Measurements from ENCODE around the gene KCTD21.
"Not testable (repeated sequence)": the region's sequence is repeated elsewhere in the genome, so short reads cannot be mapped to it uniquely, and the experiment has no call there.

Gene KCTD21

DNA sequence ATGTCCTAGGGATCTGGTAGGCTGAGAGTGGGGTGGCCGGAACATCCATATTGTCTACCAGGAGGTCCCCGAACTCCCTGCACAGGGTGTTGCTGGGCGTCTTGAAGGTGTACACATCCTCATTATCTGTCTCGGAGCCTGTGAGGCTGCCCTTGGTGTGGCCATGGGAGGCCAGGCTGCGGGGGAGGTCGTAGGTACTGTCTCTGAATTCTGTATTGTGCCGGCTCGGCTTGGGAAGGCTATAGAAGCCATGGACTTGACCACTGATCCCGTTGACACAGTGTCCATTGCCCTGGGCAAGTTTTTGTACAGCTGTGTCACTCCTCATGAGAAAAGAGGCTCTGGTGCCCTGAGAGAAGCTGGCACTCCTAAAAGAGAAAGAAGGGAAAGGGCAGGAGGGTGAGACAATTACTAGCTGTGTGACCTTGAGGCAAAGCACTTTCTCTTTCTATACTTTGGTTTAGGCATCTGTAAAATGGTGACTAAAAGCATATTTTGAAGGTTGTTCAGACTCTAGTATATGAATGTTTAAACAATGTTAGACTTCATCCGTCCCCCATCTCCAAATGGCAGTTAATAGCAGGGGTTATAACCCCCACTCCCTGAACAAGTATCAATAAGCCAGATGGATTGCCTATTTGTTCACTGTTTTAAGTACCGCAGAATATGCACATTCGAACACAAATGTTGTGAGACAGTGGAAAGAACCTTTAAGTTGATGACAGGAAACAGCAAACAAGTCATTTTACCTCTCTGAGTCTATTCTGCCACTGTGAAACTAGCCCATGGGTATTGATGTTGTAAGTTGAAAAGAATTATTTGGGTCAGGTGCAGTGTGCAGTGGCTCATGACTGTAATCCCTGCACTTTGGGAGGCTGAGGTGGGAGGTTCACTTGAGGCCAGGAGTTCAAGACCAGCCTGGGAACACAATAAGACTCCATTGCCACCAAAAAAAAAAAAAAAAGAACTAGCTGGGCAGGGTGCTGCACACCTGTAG, 38.6 kb upstream of the KCTD21 start:
- H3K27ac ChIP-seq (ENCODE audit: low read depth, low read length) = no peak overlapping the region
- 95% methylated on average over 12 of the region's 12 CpGs for WGBS
- H3K9me3 ChIP-seq (ENCODE audit: insufficient read depth, low read depth, low read length) = no peaks in the 10 kb centered on the region
- H3K27me3 ChIP-seq (ENCODE audit: insufficient read depth, low read length) = no peaks in the 10 kb centered on the region
- no peak overlapping the region for H3K4me3 ChIP-seq (ENCODE audit: low read length)
- H3K9ac ChIP-seq (ENCODE audit: low read depth, low read length) = no peak overlapping the region
- no peaks in the 10 kb centered on the region for H3K4me1 ChIP-seq (ENCODE audit: insufficient read depth, low read length)
- H3K36me3 ChIP-seq (ENCODE audit: insufficient read depth, low read length) = peaks cover 19% of the 10 kb centered on the region; the same call in 1 of the 2 replicates

DNA sequence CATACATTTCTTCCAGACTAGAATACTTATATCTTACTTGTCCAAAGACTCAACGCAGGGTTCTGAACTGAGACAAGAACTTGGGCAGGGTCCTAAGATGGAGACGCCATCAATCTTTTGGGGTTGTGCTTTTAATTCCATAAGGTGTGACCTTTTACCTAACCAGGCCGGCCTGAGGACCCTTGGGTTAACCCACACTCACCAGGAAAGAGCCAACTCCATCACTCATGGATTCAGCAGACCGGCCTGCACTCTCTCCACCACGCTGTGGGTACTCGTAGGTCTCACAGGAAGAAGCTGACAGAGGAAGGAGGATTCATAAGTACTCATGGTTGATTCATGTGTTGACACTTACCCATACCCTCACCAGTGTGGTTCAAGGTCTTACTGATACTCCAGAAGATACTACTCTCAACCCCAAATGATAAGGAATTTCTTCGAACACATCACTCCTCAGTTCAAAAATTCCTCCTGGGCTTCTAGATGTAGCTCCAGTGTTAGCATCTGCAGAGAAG, 36.5 kb upstream of the KCTD21 start:
- H3K36me3 ChIP-seq (ENCODE audit: insufficient read depth, low read length) = peaks cover 38% of the 10 kb centered on the region
- H3K4me3 ChIP-seq (ENCODE audit: low read length) = no peak overlapping the region
- no peaks in the 10 kb centered on the region for H3K9me3 ChIP-seq (ENCODE audit: insufficient read depth, low read depth, low read length)
- no peak overlapping the region for H3K9ac ChIP-seq (ENCODE audit: low read depth, low read length)
- no peaks in the 10 kb centered on the region for H3K4me1 ChIP-seq (ENCODE audit: insufficient read depth, low read length)
- no peak overlapping the region for H3K27ac ChIP-seq (ENCODE audit: low read depth, low read length)
- 90% methylated on average over 7 of the region's 7 CpGs for WGBS
- H3K27me3 ChIP-seq (ENCODE audit: insufficient read depth, low read length) = no peaks in the 10 kb centered on the region

DNA sequence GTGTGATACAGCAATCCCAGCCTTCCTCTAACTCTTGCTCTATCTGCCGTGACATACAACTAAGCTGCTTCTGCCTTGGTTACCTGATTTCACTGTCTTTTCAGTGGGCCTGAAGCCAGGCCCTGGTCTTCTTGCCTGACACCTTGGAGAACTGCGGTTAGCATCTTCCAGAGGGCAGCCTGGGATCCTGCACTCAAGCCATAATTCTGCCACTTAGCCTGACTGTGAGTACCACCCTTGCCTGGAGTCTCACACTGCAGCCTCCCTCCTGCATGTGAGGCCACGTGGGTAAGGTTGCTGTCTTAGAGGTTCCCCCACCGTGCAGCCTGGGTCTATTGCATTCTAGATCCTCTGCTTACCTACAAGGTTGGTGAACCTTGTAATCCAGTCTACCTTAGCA, 36.1 kb upstream of the KCTD21 start:
- Histone ChIP-seq H3K36me3 (ENCODE audit: insufficient read depth, low read length) (peaks cover 42% of the 10 kb centered on the region), H3K27me3 (ENCODE audit: insufficient read depth, low read length) (no peaks in the 10 kb centered on the region), H3K9me3 (ENCODE audit: insufficient read depth, low read depth, low read length) (no peaks in the 10 kb centered on the region), H3K9ac (ENCODE audit: low read depth, low read length) (no peak overlapping the region), H3K27ac (ENCODE audit: low read depth, low read length) (no peak overlapping the region), H3K4me3 (ENCODE audit: low read length) (no peak overlapping the region), H3K4me1 (ENCODE audit: insufficient read depth, low read length) (no peaks in the 10 kb centered on the region)
- 93% methylated on average over 4 of the region's 4 CpGs for WGBS

DNA sequence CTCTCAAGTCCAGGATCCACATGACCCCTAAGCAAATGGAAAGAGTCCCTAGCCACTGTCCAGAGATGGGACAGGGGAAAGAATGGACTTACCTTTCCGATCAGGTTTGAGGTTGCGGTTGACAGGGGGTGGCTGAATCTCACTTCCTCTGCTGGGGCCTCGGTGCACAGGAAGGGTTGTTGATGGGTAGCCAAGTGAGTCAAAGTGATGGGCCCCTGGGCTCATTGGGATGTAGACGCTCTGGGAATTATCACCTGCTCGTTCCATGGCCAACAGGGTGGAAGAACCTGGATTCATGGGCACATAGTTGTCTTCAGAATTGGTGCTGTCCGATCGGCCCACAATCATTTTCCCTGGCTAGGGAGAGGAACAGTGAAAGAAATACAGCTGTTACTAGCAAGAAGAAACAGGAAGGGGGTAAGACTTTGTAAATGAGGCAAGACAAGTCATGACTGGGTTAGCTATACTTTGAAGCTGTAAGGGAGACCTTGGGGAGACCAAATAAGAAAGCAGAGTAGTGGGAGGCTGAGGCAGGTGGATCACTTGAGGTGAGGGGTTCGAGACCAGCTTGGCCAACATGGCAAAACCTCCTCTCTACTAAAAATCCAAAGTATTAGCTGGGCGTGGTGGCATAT, 35.0 kb upstream of the KCTD21 start:
- H3K4me3 ChIP-seq (ENCODE audit: low read length) = no peak overlapping the region
- no peaks in the 10 kb centered on the region for H3K27me3 ChIP-seq (ENCODE audit: insufficient read depth, low read length)
- no peak overlapping the region for H3K27ac ChIP-seq (ENCODE audit: low read depth, low read length)
- no peaks in the 10 kb centered on the region for H3K4me1 ChIP-seq (ENCODE audit: insufficient read depth, low read length)
- 96% methylated on average over 9 of the region's 9 CpGs for WGBS
- no peak overlapping the region for H3K9ac ChIP-seq (ENCODE audit: low read depth, low read length)
- no peaks in the 10 kb centered on the region for H3K9me3 ChIP-seq (ENCODE audit: insufficient read depth, low read depth, low read length)
- H3K36me3 ChIP-seq (ENCODE audit: insufficient read depth, low read length) = peaks cover 51% of the 10 kb centered on the region

DNA sequence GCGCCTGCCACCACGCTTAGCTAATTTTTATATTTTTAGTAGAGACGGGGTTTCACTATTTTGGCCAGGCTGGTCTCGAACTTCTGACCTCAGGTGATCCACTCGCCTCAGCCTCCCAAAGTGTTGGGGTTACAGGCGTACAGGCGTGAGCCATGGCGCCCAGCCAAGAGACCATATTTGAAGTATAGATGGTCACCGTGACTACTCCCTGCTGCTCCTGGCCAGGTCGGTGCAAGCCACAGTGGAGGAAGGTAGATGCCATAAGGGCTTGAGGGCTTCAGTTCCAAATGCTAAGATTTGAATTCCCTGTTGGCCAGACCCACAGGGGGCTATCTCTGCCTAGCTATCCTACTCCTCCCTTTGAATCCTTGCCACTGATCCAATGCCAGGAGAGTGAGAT, 34.3 kb upstream of the KCTD21 start:
- not testable (repeated sequence) for H3K9ac ChIP-seq (ENCODE audit: low read depth, low read length); H3K27ac ChIP-seq (ENCODE audit: low read depth, low read length); H3K9me3 ChIP-seq (ENCODE audit: insufficient read depth, low read depth, low read length); H3K4me3 ChIP-seq (ENCODE audit: low read length); H3K4me1 ChIP-seq (ENCODE audit: insufficient read depth, low read length); H3K27me3 ChIP-seq (ENCODE audit: insufficient read depth, low read length)
- peaks cover 52% of the 10 kb centered on the region for H3K36me3 ChIP-seq (ENCODE audit: insufficient read depth, low read length)
- WGBS = 85% methylated on average over 10 of the region's 10 CpGs

DNA sequence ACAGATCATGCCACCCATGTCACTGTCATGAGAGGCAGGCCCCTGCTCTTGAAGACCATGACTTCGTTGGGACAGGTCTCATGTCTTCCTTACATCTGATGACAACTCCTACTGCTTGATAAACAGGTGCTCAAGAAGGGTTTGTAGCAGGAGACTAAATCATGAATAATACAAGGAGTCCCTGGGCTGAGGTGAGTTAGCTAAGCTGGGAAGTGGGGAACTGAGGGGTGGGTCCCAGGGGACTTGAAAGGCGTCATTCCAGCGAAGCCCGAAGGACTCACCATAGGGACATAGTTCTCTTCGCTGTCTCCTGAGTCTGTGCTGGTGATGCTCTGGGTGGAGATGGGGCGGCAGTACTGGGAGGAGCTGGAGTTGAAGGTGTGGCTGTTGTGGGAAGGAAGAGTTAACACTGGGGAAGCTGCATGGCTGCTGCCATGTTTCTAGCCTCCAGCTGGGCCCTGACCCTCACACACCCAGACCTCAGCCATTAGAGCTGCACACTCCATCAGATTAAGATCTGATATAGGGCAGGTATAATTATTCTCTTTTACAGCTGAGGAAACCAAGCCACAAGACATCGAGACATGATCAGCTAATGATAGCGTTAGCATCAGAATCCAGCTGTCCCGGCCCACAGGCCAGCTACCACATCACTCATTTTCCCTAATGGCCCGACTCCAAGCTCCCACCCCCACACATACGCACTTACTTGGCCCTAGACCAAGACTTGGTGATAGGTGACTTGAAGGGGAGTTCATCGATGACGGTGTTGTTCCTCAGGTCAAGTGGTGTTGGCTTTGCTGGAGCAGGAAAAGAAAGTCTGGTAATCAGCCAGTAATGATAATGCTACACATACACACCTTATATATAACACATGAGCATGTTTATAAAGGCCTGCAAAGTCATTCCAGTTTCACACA, 33.2 kb upstream of the KCTD21 start:
- Histone ChIP-seq H3K36me3 (ENCODE audit: insufficient read depth, low read length) (peaks cover 54% of the 10 kb centered on the region), H3K27me3 (ENCODE audit: insufficient read depth, low read length) (no peaks in the 10 kb centered on the region), H3K9ac (ENCODE audit: low read depth, low read length) (no peak overlapping the region), H3K4me1 (ENCODE audit: insufficient read depth, low read length) (no peaks in the 10 kb centered on the region), H3K27ac (ENCODE audit: low read depth, low read length) (no peak overlapping the region), H3K4me3 (ENCODE audit: low read length) (no peak overlapping the region), H3K9me3 (ENCODE audit: insufficient read depth, low read depth, low read length) (no peaks in the 10 kb centered on the region)
- WGBS = 96% methylated on average over 12 of the region's 13 CpGs

DNA sequence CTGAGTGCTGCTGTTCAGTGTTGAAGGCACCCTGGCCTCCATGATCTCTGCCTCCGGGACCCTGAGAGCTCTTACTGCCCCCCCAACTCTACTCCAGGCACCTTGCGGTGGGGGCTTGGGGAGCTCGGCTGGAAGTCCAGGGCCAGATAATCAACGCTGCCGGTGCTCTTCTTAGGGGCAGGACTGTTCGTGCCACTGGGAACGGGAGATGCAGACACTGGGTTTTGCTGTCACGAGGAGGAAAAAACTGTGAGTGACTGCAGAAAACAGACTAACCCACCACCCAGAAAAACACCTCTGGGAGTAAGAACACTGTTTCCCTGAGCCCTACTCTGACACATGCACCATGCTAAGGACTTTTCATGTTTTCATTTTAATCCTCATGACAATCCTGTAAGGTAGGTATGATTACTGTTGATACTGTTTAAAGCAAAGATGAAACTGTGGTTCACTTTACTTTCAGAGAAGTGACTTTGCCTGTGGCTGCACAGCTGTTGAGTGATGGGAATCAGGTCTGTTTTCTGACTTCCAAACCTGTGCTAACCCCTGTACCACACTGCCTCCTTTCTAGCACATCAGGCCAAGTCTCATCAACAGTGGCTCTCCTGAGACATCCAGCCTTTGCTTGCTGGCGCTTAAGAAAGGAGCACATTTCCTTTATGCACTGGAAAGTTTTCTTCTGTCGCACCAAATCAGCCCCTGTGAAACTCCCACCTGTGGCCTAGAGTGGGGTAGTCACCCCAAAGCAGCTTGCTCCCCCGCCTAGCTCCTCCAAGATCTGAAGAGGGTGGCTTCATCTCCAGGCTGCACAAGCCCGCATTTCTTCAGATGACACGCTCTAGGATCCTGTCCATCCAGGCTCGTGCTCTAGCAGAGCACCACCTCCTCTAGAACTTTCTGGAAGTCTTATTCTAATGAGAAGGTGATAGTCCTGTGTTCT, 32.1 kb upstream of the KCTD21 start:
- 94% methylated on average over 14 of the region's 14 CpGs for WGBS
- Histone ChIP-seq H3K27me3 (ENCODE audit: insufficient read depth, low read length) (no peaks in the 10 kb centered on the region), H3K4me1 (ENCODE audit: insufficient read depth, low read length) (no peaks in the 10 kb centered on the region), H3K9ac (ENCODE audit: low read depth, low read length) (no peak overlapping the region), H3K27ac (ENCODE audit: low read depth, low read length) (no peak overlapping the region), H3K9me3 (ENCODE audit: insufficient read depth, low read depth, low read length) (no peaks in the 10 kb centered on the region), H3K4me3 (ENCODE audit: low read length) (no peak overlapping the region), H3K36me3 (ENCODE audit: insufficient read depth, low read length) (peaks cover 46% of the 10 kb centered on the region)

DNA sequence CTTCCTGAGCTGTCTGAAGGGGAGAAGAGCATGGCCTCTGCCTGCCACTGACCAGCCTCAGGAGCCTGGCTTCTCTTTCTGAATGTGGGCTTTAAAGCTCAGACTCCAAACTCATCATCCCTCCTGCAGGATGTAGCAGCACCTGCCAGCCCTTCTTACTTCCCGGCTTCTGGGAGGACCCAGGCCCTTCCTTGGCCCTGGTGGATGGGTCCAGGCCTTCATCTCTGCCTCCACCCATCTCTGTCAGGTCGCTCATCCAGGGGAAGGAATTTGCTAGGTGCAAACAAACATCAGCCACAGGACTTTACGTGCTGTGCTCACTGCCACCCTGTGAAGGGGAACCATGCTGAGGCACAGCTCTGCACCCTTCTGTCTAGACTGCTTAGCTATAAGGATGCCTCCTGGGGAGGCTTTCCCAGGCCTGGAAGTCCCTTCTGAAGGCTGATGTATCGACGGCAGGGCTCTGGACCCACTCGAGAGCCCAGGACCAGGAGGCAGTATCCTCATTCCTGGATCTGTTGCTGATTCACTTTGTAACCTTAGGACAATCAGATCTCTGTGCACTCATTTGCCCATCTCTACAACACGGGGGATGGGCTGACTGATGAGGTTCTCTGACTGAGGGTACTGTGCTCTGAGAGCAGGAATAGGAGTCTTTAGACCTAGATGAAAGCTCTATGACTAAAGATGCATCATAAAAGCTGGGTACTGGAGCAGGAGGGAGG, 31.2 kb upstream of the KCTD21 start:
- no peak overlapping the region for H3K4me3 ChIP-seq (ENCODE audit: low read length)
- no peaks in the 10 kb centered on the region for H3K9me3 ChIP-seq (ENCODE audit: insufficient read depth, low read depth, low read length)
- H3K36me3 ChIP-seq (ENCODE audit: insufficient read depth, low read length) = peaks cover 48% of the 10 kb centered on the region
- H3K9ac ChIP-seq (ENCODE audit: low read depth, low read length) = no peak overlapping the region
- H3K4me1 ChIP-seq (ENCODE audit: insufficient read depth, low read length) = no peaks in the 10 kb centered on the region
- H3K27ac ChIP-seq (ENCODE audit: low read depth, low read length) = no peak overlapping the region
- 92% methylated on average over 7 of the region's 7 CpGs for WGBS
- no peaks in the 10 kb centered on the region for H3K27me3 ChIP-seq (ENCODE audit: insufficient read depth, low read length)

DNA sequence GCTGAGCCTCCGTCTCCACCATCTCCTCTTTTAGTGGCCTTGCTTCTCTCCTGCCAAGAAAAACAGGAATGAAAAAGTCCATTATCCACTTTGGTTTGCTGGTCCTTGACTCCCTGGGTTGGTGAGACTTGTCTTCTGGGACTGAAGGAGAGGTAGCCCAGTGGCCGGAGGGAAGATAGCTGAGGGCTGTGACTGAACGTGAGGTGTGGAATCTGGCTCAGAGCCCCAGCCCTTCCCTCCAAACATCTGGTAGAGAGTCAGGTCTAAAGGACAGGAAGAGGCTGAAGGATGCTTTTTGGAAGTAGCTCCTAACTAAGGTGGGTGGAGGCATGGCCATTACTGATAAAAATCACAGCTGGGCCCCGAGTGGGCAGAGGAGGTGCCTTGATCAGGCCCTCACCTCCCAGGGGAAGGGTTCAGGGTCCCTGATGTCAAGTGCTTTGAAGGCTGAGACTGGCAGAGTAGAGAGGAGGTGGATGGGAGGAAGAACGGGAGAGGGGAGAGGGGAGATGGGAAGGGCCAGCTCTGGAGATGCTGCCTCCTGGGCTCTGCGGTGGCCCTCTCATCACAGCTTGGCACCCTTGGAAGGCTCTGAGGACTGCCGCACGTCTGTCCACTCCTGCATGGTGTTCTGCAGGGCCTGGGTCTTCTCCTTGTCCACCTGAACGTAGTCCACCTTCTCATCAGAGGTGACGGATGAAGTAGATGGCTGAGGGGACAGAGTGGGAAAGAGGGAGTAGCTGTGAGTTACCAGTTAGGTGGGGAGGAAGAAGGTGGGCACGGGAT, 30.5 kb upstream of the KCTD21 start:
- H3K9ac ChIP-seq (ENCODE audit: low read depth, low read length) = no peak overlapping the region
- H3K9me3 ChIP-seq (ENCODE audit: insufficient read depth, low read depth, low read length) = no peaks in the 10 kb centered on the region
- H3K27me3 ChIP-seq (ENCODE audit: insufficient read depth, low read length) = no peaks in the 10 kb centered on the region
- H3K4me3 ChIP-seq (ENCODE audit: low read length) = no peak overlapping the region
- H3K36me3 ChIP-seq (ENCODE audit: insufficient read depth, low read length) = peaks cover 49% of the 10 kb centered on the region
- H3K4me1 ChIP-seq (ENCODE audit: insufficient read depth, low read length) = no peaks in the 10 kb centered on the region
- 95% methylated on average over 11 of the region's 11 CpGs for WGBS
- H3K27ac ChIP-seq (ENCODE audit: low read depth, low read length) = no peak overlapping the region
